HG03159 (cell line): ENCODE measurements around the gene NAPA.

Experiments
- ATAC-seq: cut with Tn5 transposase; IDR thresholded peaks from one replicate; pipeline ENCODE4 v1.9.1; 2021; ENCODE audit warnings: mild to moderate bottlenecking, moderate library complexity; ENCODE audit not compliant: unreplicated experiment

NAPA gene

DNA sequence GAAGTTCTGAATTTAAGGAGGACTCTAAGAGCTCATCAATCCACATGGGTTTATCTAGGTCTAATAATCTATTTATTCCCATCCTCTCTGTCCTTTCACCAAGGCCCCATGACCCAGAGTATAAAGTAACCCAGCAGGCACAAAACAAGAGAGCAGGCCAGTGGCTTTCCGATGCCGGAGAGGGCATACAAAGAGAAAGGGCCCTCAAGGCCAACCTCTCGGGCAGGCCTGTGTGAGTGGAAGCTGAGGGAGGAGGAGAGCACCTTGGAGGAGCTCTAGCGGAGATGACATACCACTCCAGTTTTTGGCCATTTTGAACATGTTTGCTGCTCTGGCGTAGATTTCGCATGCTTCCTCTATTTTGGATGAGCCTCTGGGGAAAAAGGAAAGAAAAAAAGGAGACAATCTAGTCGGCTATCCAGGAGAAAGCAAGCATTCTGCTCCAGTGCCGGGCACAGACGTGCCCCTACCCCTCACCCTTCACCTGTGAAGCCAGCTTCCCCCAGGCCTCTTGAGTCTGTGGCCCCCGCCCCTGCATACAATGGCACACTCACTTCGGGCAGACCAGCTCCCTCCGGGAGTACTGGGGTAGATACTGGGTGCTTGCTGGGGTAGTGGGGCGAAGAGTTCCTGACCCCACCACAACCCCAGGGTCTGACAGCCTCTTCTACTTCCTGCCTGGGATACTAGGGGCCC lies 11.6 kb downstream of the NAPA start:
- ATAC-seq, result no peak

DNA sequence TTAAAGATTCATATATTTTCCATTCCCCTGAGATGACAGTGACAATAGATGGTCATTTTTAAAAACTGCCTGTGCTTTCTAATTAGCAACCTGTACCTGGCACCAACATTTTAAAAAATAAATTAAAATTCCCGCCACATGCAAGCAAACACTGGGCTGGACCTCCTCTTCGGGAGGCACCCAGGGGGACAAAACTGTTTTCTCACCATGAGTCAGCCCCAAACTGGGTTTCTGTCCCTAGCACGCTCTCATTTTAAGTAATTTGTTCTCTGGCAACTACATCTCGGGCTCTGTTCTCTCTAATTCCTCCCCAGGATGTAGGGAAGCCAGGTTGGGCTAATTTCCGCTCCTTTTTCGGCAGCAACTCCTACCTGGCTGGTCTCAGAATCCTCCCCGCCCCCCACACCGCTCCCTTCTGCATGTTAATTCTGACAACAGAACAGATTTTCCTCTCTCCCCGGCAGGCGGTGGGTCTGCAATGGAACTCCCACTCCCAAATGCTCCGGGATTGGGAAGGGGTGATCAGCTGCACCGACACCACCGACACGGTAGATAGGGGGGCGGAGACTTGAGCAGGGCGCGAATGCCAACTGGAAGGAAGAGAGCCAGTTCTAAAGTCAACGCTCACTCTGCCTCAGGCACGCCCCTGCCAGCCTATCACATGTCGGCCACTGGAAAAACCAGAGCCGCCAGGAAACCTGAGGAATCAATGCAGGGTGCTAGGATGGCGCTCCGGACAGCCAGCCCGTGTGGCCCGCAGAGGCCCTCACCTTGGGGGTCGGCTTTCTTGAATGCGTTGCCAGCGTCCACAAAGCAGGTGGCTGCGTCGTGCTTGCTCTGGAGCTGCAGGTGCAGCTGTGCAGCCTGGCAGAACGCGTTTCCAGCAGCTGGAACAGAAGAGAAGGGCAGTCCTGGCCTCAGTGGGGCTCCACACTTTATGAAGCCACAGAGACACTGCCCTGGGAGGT lies 14.7 kb downstream of the NAPA start:
- ATAC-seq, result no peak

DNA sequence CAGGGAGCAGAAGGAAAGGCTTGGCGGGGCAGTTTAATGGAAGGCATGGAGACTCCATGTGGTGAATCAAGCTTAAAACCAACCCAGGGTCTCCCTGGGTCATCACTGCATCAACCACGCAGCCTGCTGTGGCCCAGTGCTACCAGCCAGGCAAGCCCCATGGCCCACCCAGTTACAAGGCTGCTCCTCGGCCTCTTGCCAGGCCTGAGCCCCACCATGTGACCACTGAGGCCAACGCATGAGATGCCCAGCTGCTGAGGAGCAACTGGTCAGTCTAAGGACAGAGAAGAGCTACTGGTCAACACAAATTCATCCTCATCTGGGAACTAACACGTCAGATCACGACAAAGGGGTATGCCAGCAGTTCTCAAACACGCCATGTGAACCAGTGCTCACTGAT lies 15.5 kb downstream of the NAPA start:
- no peak for ATAC-seq

DNA sequence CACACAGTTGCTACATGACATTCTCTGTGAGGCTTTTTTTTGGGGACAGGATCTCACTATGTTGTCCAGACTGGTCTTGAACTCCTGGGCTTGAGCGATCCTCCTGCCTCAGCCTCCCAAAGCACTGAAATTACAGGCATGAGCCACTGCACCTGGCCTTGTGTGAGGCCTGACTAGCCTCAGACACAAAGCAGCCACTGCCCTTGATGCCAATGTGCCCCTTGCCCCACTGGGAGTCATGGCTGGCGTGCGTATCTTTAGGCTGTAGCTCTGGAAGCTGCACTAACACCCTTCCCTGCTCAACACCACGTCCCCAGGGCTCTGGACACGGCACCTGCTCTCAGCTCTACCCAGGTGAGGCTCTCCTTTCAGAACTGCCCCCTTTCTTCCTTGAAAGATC lies 16.3 kb downstream of the NAPA start:
- ATAC-seq, result no peak

- no peak for ATAC-seq
These were observed 16.9 kb downstream of the NAPA start for GRCh38 chr19:47497821-47498520.

DNA sequence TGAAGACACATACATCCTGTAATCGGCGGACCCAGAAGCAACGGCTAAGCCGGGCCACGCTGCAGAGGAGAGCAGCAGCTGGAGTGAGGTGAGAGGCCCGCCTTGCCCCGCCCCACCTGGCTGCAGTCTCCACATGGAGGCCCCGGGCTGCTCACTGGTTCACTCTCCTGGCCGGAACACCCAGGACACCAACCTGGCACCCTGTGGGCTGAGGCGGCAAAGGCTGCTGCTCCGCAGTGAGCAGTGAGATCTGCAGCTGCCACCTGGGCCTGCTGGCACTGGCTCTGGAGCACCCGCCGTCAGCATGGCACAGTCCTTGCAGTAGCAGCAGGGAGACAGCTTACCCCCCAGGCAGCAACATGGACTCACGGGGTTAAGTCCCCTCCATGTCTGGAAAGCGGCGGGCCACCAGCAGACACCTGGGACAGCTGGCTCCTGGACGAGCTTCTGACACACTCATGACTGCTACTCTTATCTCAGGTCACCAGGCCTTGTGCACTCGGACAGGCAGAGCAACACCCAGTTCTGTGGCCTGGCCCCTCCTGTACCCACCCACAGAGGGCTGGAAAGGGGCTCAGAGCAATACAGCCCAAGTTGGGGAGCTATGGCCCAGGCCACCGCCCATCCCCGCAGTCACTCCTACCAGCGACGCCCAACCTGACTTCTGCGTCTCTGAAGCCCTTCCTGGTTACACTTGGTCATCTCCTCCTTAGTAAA lies 17.7 kb downstream of the NAPA start:
- ATAC-seq, result no peak

DNA sequence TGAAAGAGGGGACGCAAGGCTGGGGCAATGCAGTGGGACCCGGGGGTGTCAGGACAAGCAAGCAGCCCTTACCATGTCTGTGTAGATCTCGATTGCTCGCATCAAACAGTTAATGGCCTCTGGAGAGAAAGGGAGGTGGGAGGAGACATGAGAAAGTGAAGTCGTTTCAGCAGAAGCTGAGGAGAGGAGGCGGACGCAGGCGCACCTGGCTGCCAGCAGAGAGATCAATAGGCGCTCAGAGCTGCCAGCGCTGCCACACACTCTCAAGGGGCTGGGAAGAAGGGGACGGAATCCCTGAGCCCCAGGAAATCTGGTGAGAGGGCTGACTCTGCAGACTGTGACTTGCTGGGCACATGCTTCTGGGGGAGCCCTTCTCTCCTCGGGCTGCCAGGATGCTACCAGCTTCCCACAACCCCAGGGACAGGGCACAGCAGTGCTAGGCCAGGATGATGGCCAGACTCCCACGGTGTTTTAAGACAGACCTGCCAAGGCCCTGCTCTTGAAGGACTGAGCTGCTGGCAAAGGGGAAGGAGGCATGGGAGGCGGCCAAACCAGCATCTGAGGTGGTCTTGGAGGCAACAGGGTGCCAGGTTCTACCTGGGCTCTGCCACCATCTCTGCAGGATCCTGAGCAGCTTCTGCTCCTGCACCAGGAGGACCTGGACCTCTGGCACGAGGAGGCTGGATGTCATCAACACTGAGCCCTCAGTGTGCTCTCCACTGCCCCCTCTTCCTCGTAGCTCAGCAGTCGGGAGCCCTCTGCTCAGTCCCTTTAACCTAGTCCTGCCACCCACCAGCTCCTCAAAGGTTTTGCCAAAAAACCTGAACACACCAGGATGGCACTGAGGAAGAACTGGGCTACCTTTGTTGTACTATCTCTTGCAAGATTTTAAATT lies 19.1 kb downstream of the NAPA start:
- no peak for ATAC-seq

- ATAC-seq, result no peak
These were observed 20.1 kb downstream of the NAPA start for GRCh38 chr19:47494729-47495128.

DNA sequence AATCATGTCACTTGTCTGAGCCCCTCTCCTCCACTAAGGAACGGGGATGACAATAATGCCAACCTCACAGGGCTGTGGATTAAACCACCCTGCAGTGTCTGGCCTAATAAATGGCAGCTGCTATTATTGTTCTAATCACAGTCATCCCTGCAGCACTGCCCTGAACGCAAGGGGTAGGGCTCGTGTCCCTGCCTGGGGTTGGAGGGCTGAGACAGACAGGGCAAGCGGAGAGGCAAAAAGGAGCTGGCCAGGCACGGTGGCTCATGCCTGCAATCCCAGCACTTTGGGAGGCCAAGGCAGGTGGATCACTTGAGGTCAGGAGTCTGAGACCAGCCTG lies 20.7 kb downstream of the NAPA start:
- no peak for ATAC-seq

- no peak for ATAC-seq
These were observed 21.3 kb downstream of the NAPA start for GRCh38 chr19:47493378-47494210.

DNA sequence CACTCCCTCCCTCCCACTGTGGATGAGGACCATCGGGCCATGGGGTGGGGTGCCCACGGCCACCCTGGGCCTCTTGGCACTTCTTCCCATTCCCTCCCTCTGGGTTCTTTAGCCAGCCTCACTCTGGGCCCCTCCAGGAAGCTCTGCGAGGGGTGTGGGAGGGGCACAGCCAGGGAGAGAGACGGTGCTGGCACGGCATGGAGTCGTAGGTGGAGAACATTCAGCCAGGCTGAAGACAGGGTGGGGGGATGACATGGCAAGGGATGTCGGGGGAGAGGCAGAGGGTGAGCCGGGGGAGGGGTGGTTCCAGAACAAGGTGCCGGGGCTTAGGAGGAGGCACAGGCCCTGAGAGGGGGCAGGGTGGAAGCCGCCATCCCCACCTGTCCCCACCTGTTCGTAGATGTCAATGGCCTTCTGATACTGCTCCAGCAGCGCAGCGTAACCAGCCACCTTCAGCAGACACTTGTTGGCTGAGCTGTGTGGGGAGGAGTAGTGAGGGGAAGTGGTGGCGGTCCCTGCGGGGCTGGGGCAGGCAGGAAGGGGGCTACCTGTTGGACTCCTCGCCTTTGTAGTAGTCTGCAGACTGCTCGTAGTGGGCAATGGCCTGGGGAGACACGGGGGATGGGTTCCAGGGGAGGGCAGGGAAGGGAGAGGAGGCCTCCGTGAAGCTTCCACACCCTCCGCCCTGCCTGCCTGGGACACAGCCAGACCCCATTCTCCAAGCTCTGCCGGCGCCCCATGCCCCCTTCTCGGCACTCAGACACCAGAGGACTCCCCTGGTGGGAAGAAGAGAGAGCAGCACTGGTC lies 22.1 kb downstream of the NAPA start:
- no peak for ATAC-seq

GRCh38 chr19:47492137-47492533 lies 22.7 kb downstream of the NAPA start:
- ATAC-seq, result no peak

GRCh38 chr19:47491358-47492136 lies 23.3 kb downstream of the NAPA start:
- no peak for ATAC-seq

GRCh38 chr19:47490847-47491246 lies 24.0 kb downstream of the NAPA start:
- no peak for ATAC-seq

GRCh38 chr19:47490031-47490430 lies 24.8 kb downstream of the NAPA start:
- ATAC-seq, result no peak

GRCh38 chr19:47489072-47489914 lies 25.6 kb downstream of the NAPA start:
- ATAC-seq, result no peak
